Measurements from ENCODE around the gene PPP1R36.
"Not testable (repeated sequence)": the region's sequence is repeated elsewhere in the genome, so short reads cannot be mapped to it uniquely, and the experiment has no call there.

Gene PPP1R36

GRCh38 chr14:64522591-64523355, 27.0 kb upstream of the PPP1R36 start:
- no peak for DNase-seq

DNA sequence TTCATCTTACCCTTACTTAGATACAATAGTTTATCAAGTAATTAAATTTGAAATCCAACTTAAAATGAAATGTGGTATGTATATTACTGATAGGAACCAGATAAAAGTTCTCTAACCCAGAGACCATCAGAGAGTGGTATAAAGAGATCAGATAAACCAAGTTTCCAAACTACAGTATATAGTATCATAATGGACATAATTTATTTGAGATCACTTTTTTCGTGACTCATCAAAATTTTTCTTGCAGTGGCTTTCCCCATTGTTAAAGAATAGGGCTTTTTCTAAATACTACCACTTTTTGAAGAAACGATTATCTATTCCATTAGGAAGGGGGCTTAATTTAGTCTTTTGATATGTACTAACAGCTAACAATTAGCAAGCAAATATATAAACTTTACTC, 24.4 kb upstream of the PPP1R36 start:
- no peak for DNase-seq

DNA sequence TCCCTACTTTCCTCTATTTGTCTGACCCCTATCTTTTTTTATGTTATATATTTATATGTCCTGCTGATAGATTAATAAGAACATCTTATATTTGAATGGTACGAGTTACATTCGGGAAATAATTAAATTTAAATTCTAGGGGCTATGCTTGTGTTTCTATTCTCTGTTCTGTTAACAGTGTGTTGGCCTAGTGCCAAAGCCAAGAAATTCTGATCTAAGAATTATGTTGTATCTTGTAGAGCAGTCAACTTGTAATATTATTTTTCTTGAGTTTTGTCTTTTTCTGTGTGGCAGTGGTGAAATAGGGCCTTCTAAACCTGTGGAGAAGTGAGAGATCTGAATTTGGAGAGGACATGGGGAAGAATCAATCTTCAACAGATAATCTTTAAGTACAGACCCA, 18.2 kb upstream of the PPP1R36 start:
- no peak for DNase-seq

DNA sequence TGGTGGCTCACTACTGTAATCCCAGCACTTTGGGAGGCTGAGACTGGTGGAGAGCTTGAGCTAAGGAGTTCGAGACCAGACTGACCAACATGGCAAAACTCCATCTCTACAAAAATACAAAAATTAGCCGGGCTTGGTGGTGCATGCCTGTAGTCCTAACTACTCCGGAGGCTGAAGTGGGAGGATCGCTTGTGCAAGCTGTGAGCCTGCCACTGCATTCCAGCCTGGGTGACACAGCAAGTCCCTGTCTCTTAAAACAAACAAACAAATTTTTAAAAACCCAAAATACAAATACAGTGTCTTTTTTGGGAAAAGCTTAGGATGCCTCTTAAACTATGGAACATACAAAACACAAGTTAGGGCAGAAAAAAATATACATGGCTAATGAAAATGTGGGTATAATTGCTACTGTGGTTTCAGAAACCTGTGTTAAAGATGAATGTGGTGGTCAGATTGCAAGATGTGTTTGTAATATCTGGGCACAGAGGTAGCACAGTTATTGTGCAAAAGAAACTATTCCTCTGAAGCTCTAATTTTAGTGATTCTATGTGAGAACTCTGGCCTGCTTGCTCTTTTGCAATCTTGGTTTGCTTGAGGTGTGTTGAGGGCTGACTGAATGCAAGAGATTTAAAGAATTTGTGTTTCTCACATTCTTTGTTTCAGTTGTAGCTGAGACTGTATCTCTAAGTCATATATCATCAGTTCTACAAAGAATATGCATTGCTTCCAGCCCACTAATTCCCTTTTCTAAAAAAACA, 13.1 kb upstream of the PPP1R36 start:
- DNase-seq = no peak

- DNase-seq = peak; percentile 100
Measured at GRCh38 chr14:64540208-64541202, 9.3 kb upstream of the PPP1R36 start, which contains the start of gene HSPA2. Gene HSPA2, plus strand, starts transcription at chr14:64540741. Its CDS starts 109 bp downstream, at chr14:64540850.

- DNase-seq = peak; percentile 60
Measured at GRCh38 chr14:64541261-64541971, 8.3 kb upstream of the PPP1R36 start.

DNA sequence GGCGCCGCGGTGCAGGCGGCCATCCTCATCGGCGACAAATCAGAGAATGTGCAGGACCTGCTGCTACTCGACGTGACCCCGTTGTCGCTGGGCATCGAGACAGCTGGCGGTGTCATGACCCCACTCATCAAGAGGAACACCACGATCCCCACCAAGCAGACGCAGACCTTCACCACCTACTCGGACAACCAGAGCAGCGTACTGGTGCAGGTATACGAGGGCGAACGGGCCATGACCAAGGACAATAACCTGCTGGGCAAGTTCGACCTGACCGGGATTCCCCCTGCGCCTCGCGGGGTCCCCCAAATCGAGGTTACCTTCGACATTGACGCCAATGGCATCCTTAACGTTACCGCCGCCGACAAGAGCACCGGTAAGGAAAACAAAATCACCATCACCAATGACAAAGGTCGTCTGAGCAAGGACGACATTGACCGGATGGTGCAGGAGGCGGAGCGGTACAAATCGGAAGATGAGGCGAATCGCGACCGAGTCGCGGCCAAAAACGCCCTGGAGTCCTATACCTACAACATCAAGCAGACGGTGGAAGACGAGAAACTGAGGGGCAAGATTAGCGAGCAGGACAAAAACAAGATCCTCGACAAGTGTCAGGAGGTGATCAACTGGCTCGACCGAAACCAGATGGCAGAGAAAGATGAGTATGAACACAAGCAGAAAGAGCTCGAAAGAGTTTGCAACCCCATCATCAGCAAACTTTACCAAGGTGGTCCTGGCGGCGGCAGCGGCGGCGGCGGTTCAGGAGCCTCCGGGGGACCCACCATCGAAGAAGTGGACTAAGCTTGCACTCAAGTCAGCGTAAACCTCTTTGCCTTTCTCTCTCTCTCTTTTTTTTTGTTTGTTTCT, 7.6 kb upstream of the PPP1R36 start:
- DNase-seq = no peak

DNA sequence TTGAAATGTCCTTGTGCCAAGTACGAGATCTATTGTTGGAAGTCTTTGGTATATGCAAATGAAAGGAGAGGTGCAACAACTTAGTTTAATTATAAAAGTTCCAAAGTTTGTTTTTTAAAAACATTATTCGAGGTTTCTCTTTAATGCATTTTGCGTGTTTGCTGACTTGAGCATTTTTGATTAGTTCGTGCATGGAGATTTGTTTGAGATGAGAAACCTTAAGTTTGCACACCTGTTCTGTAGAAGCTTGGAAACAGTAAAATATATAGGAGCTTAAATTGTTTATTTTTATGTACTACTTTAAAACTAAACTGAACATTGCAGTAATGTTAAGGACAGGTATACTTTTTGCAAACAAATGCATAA, 6.9 kb upstream of the PPP1R36 start:
- no peak for DNase-seq

DNA sequence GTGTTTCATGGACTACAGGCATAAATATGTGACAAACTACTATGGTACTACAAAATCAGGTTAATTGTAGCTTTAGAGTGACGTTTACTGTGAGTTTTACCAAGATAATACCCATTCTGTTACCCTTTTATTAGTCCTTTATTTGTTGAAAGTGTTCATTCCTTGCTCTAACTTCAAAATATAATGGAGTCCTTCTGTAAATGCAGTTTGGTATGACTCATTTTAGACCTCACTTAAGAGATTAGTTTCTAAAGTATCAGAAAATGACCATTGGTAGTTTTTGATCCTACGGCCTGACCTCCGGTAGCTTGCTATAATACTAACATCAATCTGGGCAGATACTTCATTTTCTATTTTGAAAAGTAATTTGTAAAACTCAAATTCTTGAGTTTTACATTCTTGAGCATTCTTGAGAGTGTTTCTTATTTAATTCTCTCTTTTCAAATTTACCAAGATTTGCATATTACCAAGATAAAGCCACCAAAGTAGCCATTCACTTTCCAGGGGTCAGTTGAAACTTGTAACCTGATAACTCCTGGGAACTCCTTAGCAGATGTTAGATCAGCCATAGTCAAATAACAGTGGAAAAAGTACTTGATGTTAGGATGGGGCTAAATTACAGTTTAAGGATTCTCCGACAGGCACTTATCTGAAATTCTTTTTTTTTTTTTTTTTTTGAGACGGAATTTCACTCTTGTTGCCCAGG, 5.0 kb upstream of the PPP1R36 start:
- DNase-seq = no peak

DNA sequence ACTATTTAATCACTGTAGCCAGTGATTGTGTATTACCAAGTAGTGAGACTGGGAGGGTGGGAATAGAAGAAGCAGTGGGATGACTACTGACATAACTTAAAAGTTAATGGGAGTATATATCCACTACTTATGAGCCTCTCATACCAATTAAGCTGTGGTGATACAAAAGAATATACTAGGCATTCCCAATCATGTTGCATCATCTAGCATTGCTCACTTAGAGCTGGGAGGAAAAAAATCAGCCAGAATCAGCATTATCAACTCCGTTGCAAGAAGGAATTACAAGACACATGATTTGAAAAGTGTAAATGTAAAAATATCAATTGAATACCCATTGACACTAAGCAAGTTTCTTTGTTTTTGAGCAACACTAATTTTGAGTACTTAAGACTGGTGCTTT, 745 bp upstream of the PPP1R36 start:
- DNase-seq = no peak

DNA sequence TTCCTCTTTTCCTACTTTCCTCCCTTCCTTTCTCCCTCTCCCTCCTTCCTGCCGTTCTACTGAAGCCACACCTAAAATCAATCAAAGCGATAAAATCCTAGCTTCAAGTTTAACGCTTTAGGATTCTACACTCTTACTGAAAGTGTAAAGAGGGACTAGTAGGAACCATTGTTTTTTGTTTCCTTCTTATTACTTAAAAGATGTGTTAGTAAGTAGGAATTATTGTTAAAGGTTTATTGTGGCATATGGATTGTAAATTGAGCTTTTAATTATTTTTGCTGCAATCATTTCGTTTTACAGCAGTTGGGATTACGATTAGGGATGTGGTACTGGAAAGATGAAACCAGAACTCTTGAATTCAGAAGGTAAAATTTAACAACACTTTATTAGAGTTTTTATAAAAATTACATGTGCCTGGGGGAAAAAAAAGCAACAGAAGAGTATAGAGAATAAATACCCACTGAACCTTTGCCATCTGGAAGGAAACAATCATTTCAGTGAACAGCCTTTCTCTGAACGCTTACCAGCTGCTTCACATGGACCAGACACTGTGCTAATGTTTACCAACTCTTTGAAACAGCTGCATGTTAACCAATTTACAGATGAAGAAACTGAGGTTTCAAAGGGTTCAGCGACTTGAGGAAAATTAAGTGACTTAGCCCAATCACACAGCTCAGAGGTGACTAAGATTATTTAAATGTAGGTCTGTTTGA, 1.0 kb downstream of the PPP1R36 start:
- DNase-seq = no peak

- no peak for DNase-seq
Measured at GRCh38 chr14:64554556-64554955, 4.8 kb downstream of the PPP1R36 start.

- DNase-seq = no peak
Measured at GRCh38 chr14:64556526-64556925, 6.8 kb downstream of the PPP1R36 start.

GRCh38 chr14:64558216-64558615, 8.5 kb downstream of the PPP1R36 start:
- DNase-seq = not testable (repeated sequence)

DNA sequence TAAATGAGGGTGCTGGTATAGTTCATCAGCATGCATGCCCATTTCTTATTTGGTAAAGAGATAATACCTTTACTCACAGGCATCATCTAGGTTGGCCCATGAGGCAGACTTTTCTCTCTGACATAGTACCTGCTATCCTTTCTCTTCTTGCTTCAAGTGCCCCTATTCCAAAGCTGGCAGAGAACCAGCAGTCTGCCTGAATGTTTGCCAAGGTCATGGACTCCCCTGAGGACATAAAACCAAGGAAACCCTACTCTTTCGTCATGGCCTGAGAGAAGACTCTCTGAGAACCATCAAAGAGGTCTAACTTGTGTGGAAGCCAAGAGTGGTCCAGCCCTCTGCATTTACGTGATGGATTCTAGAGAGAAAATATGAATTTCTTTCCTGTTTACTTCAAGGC, 11.9 kb downstream of the PPP1R36 start:
- no peak for DNase-seq

DNA sequence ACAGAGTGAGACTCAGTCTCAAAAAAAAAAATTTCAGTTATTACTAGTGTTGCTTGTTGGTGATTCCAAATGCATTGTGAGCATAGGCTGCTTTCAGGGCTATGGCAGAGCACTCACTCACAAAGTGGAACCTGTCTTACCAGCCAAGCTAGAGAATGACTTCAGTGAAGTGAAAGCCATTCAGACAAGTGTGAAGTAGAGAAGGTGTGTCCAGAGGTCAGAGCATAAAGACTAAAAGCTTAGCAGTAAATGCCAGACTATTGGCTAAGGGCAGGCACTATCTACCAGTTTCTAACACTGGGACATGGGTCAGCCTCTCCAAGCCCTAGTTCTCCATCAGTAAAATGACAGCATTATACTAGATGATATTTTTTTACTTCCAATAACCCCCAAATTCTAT, 12.7 kb downstream of the PPP1R36 start:
- no peak for DNase-seq

DNA sequence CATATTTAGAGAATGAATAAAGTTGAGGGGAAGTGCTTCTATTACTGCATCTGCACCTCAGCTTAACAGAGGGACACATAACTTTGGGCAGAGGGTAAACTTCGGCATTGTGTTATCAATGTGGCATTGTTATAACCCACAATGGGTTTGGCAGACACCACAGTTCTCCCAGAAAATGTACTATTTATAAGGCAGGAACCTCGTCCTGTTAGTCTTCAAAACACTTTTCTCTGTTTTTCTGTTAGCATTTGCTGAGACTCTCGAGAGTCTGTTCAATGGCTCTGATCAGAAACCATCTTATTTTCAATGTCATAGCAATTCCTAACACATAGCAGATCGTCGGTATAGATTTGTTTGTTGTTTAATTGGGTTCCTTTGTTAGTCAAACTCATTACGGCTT, 13.9 kb downstream of the PPP1R36 start:
- DNase-seq = no peak

- DNase-seq = no peak
Measured at GRCh38 chr14:64566651-64567122, 16.9 kb downstream of the PPP1R36 start.

GRCh38 chr14:64569138-64569631, 19.4 kb downstream of the PPP1R36 start:
- no peak for DNase-seq

GRCh38 chr14:64569646-64570045, 19.9 kb downstream of the PPP1R36 start:
- not testable (repeated sequence) for DNase-seq

Data from NCI-H1092 (cell line).